ENCODE data around the gene GARIN5A.

GRCh38 chr19:50515168-50515561 is 38.5 kb upstream of the GARIN5A start:
- no peak for TF ChIP-seq EZH2 (IDR thresholded peaks at IDR 0.05; ENCODE audit: low read length)
- no peak for TF ChIP-seq CTCF (optimal IDR thresholded peaks at IDR 0.05 in 1 of 3, IDR thresholded peaks at IDR 0.05 in 1 of 3, conservative IDR thresholded peaks at IDR 0.05 in 1 of 3; ENCODE audit: extremely low read depth in 1 of 3, insufficient read depth in 2 of 3, low read length in 3 of 3)
